LNCAP (cell line): ENCODE results near the gene PDE9A.

Experiments used
- CTCF ChIP-seq: fragments of 450-650 bp; IDR thresholded peaks from 2 replicates; pipeline ENCODE4 v1.5.1; 2017; ENCODE audit warnings: mild to moderate bottlenecking

The PDE9A gene

GRCh38 chr21:42761776-42762335, 108.4 kb downstream of the PDE9A start:
- no peak for TF ChIP-seq CTCF

- TF ChIP-seq CTCF, result no peak
Measured at GRCh38 chr21:42763581-42764442, 110.4 kb downstream of the PDE9A start.

GRCh38 chr21:42764443-42764760, 111.0 kb downstream of the PDE9A start:
- no peak for TF ChIP-seq CTCF

- no peak for TF ChIP-seq CTCF
Measured at GRCh38 chr21:42764883-42765282, 111.5 kb downstream of the PDE9A start.

GRCh38 chr21:42765656-42766055, 112.2 kb downstream of the PDE9A start:
- no peak for TF ChIP-seq CTCF

- TF ChIP-seq CTCF, result no peak
Measured at GRCh38 chr21:42766739-42767560, 113.5 kb downstream of the PDE9A start.

- TF ChIP-seq CTCF, result no peak
Measured at GRCh38 chr21:42767561-42767835, 114.1 kb downstream of the PDE9A start.
